NCI-H774 (cell line): ENCODE data around the gene DNAL1.

ENCODE experiments used
- DNase-seq: peaks from one replicate; lab custom pipeline; 2025; lab: John Stamatoyannopoulos, UW

Gene DNAL1

DNA sequence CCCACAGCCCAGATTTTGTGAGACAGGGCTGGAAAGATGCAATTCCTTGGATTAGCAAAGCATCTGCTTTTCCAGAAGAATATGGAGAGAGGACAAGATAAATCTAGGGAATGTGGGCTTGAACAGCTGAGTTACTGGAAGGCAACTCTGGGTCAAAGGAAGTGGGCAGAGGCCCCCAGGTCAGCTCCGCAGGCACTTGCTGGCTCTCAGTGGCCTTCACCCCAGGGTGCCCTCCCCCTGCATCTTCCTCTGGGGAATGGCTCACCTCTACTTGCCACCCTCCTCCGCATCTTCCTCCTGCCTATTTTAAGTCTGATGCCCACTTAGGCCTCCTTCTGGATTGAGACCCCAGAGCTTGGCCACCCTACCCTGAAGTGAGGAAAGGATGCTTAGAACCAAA lies 79.9 kb downstream of the DNAL1 start:
- DNase-seq = no peak

DNA sequence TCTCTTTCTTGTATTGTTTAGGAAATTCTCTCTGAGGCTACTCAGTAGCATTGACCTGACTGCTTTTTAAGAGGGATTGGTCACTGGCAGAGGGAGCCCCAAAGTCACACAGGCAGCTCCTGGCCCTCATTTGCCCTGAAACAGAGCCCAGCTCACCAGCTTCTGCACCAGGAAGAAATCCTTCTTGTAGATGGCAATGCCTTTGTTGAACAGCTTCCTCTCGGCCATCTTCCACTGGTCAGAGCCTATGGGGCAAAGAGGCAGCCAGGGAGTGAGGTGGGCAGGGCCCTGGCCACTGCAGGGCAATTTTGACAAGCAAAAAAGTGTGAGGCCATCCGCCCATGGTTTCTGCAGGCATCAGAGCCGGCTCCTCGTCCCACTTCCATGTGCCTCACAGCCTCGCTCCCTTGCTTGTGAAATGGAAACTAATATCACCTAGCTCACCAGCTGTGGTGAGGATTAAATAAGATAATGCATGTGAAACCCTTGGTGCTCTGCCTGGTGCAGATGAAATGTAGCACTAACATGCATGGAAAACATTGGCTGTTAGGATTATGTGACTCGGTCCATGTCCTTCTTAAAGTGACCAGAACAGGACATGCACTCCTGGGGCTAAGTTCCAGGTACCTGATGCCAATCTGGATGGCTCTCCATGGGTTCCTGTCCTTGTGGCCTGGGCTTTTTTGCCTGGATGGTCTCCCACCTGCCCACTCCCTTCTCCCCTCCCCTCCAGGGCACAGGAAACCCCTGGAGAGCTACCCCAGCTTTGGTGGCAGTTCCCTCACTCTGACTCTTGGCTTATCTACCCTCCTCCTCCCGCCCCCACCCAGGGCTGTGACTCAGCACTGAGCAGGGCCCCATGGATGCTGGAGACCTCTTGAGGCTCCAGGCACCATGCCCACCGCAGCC lies 80.6 kb downstream of the DNAL1 start:
- DNase-seq = no peak

GRCh38 chr14:73726025-73726961 lies 81.5 kb downstream of the DNAL1 start:
- DNase-seq = no peak

DNA sequence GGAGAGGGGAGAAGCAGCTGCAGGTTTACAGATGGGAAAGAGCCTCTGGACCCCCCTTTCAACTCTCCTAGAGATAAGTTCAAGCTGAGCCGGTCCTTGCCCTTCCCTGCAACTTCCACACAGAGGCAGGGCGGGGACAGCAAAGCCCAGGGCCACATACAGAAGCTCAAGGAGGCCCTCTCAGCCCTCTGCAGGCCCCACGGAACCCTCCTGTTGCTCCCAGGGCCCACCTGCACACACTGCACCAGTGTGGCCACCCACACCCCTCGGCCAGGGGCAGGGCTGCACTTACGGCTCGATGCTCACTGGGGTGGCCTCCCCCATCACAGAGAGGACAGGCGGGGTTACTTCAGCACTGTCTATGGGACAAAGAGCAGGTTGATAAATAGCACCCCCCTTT lies 82.4 kb downstream of the DNAL1 start:
- no peak for DNase-seq

DNA sequence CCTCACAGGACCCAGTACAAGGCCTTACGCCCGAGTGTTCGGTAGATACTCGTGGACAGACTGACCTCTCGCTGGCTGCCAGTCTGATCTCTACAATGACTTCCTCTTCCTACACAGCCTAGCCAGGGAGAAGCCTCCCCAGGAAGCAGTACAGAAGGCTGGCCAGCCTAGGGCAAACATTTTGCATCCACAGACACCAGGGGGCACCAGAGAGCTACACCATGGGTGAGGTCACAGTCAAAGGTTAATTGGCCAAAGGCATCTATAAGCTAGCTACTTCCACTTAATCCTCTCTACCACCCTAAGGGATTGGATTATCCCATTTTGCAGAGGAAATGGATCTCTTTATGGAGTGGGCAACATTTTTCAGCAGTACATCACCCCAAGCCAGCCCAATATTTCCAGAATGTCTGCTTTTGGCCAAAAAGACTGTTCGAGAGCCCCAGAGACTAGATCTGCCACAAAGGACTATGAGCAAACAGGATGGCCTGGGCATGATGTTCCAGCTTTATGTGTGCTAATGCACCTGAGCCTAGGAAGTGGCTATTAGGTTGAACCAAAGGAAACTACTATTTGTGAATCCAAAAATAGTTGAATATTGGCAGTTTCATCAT lies 84.0 kb downstream of the DNAL1 start:
- DNase-seq = peak; percentile 40

GRCh38 chr14:73729556-73730265 lies 84.9 kb downstream of the DNAL1 start:
- no peak for DNase-seq

GRCh38 chr14:73731111-73731510 lies 86.3 kb downstream of the DNAL1 start:
- DNase-seq = no peak

DNA sequence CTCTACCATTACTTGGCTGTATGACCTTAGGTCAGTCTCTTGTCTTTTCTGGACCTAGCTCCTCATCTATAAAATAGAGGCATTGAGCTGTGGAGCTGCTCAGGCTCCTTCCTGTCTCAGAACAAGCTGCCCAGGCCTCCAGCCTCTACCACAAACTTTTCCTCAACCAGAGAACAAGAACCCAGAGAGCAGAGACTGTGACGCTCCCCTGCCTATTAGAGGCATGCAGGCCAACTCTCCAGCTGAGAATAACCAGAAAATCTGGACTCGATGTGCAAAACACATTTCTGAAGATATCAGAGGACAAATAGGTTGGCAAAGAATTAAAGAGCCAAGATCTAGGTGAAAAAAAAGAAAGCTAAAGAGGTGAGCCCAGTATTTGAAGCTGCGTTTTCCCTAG lies 87.2 kb downstream of the DNAL1 start:
- DNase-seq = no peak

GRCh38 chr14:73736842-73737241 lies 92.1 kb downstream of the DNAL1 start:
- no peak for DNase-seq

- DNase-seq = no peak
Measured at GRCh38 chr14:73738518-73739173, 93.9 kb downstream of the DNAL1 start.

GRCh38 chr14:73739174-73739898 lies 94.5 kb downstream of the DNAL1 start:
- DNase-seq = no peak

DNA sequence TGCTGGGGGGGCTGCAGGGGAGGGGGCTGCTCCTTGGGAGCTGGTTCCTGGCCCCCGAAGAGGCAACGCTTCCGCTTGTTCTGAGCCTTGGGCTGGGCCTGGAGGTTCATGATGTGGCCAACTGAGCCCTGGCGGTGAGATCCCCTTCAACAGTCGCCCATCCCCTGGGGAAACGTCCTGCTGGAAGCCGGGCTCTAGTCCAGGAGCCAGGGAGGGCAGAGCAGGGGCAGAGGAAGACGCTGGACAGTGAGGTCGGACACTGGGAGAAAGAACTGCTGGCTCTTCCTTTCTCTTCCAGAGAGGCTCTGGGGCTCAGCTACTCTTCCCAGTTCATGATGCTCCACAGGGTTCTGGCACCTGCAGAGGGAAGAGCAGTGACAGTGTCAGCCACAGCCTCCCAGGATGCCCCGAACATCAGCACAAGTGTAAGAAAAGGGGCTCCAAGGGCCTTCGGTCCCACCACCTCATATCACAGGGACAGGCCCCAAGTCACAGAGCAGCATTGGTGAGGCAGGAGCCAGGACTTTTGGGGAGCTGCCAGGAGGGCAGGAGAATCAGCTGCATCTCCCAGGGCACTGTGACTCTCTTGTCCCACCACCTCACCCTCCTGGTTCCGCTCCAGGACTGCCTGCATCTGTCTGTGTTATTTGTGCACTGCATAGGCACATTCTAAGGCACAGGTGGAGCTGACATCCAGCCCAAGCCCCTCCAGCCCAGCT lies 95.3 kb downstream of the DNAL1 start:
- DNase-seq = no peak

GRCh38 chr14:73740618-73741326 lies 96.0 kb downstream of the DNAL1 start:
- no peak for DNase-seq

- DNase-seq = no peak
Measured at GRCh38 chr14:73741386-73741875, 96.6 kb downstream of the DNAL1 start.

- DNase-seq = no peak
Measured at GRCh38 chr14:73741876-73742519, 97.2 kb downstream of the DNAL1 start.

DNA sequence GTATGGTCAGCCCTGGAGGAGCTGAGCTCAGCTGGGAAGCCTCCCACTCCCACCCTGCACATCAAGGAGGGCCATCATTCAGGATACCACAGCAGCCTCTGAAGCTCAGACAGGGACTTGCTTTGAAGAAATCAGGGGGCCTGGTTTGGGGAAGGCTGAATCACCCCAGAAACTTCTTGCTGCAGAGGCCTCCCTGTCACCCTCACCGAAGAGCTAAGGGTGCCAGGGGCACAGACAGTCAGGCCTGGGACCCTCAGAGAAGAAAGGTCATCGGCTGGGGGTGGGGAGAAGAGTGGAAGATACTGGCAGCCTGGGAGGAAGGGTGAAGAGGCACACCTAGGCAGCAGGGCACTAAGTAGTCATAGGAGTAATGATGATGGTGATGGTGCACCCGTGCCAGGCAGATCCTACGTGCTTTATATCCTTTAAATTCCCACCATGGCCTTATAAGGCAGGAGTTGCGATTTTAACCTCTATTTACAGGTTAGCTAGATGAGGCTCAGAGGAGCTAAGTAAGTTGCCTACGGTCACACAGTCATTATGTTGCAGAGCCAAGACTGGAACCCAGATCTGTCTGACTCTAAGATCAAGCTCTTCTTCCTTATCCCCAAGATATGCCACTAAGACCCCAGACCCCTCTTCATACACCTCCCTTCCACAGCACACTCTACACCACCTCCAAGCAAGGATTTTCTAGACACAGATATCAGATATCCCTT lies 97.9 kb downstream of the DNAL1 start:
- DNase-seq = no peak

GRCh38 chr14:73743431-73743931 lies 98.7 kb downstream of the DNAL1 start:
- DNase-seq = no peak
